DND-41 (cell line): Measurements from ENCODE around the gene PPAN.

Experiments
- ATAC-seq: fragments of 200-7000 bp; cut with Tn5 transposase; 3 replicates; pipeline ENCODE4 v1.9.1; 2021; ENCODE audit warnings: low read depth; ENCODE audit not compliant: insufficient read depth
- DNase-seq: peaks from one replicate; pipeline ENCODE4 v3.0.0-alpha.2; 2020
- H2AFZ ChIP-seq: 2 replicates; pipeline ENCODE4 v1.6.0; 2012; ENCODE audit warnings: low read depth, low read length
- H3K27ac ChIP-seq: 2 replicates; pipeline ENCODE4 v1.5.1; 2012; ENCODE audit warnings: low read length, inconsistent platforms
- H3K27me3 ChIP-seq: fragments of 200-600 bp; sonication (generic); 2 replicates; pipeline ENCODE4 v1.6.0; 2012; ENCODE audit warnings: low read length, mild to moderate bottlenecking, inconsistent platforms; ENCODE audit not compliant: insufficient read depth, poor library complexity
- H3K36me3 ChIP-seq: 2 replicates; pipeline ENCODE4 v1.5.1; 2012; ENCODE audit warnings: low read length, inconsistent platforms; ENCODE audit not compliant: insufficient read depth
- H3K4me1 ChIP-seq: 2 replicates; pipeline ENCODE4 v1.5.1; 2012; ENCODE audit warnings: mild to moderate bottlenecking, low read length; ENCODE audit not compliant: insufficient read depth
- H3K4me2 ChIP-seq: 2 replicates; pipeline ENCODE4 v1.6.0; 2012; ENCODE audit warnings: mild to moderate bottlenecking, moderate library complexity, low read length, inconsistent platforms; ENCODE audit not compliant: insufficient read depth
- H3K4me3 ChIP-seq, 2 experiments: fragments of 200-600 bp in 1 of 2; shearing (Covaris generic) in 1 of 2; 2 replicates each; pipeline ENCODE4 v1.5.1; 2012 to 2016; ENCODE audit warnings: inconsistent platforms in 2 of 2, low read length in 2 of 2, mild to moderate bottlenecking in 2 of 2, low read depth in 1 of 2, moderate library complexity in 1 of 2
- H3K79me2 ChIP-seq: 2 replicates; pipeline ENCODE4 v1.6.0; 2012; ENCODE audit warnings: low read length, inconsistent platforms; ENCODE audit not compliant: insufficient read depth
- H3K9ac ChIP-seq: 2 replicates; pipeline ENCODE4 v1.6.0; 2012; ENCODE audit warnings: low read depth, mild to moderate bottlenecking, inconsistent platforms, low read length, moderate library complexity
- H3K9me3 ChIP-seq: 2 replicates; pipeline ENCODE4 v1.5.1; 2012; ENCODE audit warnings: low read length, moderate library complexity, mild to moderate bottlenecking, inconsistent platforms; ENCODE audit not compliant: insufficient read depth, severe bottlenecking
- H4K20me1 ChIP-seq: 2 replicates; pipeline ENCODE4 v1.6.0; 2012; ENCODE audit warnings: low read length; ENCODE audit not compliant: insufficient read depth
- CTCF ChIP-seq: IDR thresholded peaks from 2 replicates; pipeline ENCODE4 v1.5.1; 2012; ENCODE audit warnings: borderline replicate concordance, low read length, moderate library complexity, mild to moderate bottlenecking; ENCODE audit not compliant: poor library complexity, severe bottlenecking; ENCODE audit errors: extremely low read depth
- EZH2 ChIP-seq: IDR thresholded peaks from 3 replicates; pipeline ENCODE4 v1.6.1; 2012; ENCODE audit warnings: borderline replicate concordance, low read depth, mild to moderate bottlenecking, moderate library complexity, low read length, inconsistent platforms; ENCODE audit not compliant: severe bottlenecking

Gene PPAN

GRCh38 chr19:10096615-10096963, 9.6 kb upstream of the PPAN start:
- Histone ChIP-seq H2AFZ (no peak overlapping the region), H3K27ac (no peak overlapping the region)

GRCh38 chr19:10100163-10100785, 5.9 kb upstream of the PPAN start:
- TF ChIP-seq EZH2 (no peak), CTCF (no peak)
- Histone ChIP-seq H3K27ac (no peak overlapping the region), H2AFZ (no peak overlapping the region), H3K79me2 (no peaks in the 10 kb centered on the region), H3K9ac (no peak overlapping the region), H4K20me1 (no peaks in the 10 kb centered on the region), H3K36me3 (no peaks in the 10 kb centered on the region), H3K27me3 (no peaks in the 10 kb centered on the region), H3K4me2 (no peak overlapping the region), H3K9me3 (no peaks in the 10 kb centered on the region), H3K4me1 (no peaks in the 10 kb centered on the region), H3K4me3 (no peak overlapping the region)
- DNase-seq (no peak), ATAC-seq (no peak)

More at GRCh38 chr19:10096615-10096963, 9.6 kb upstream of the PPAN start:
- Histone ChIP-seq H3K79me2 (no peaks in the 10 kb centered on the region), H3K9ac (no peak overlapping the region), H3K9me3 (no peaks in the 10 kb centered on the region), H3K4me1 (no peaks in the 10 kb centered on the region), H3K27me3 (no peaks in the 10 kb centered on the region), H3K4me2 (no peak overlapping the region), H3K4me3 (no peak overlapping the region), H3K36me3 (peaks cover 2% of the 10 kb centered on the region; the same call in 1 of the 2 replicates), H4K20me1 (0 out of 2 replicates have a peak, but pooled peaks cover 3% of the 10 kb centered on the region)
- ATAC-seq, result no peak
- no peak for DNase-seq
- TF ChIP-seq EZH2 (no peak), CTCF (no peak)

GRCh38 chr19:10102787-10103236, 3.4 kb upstream of the PPAN start:
- ATAC-seq (no peak), DNase-seq (no peak)
- Histone ChIP-seq H3K9me3 (no peaks in the 10 kb centered on the region), H3K36me3 (peaks cover 13% of the 10 kb centered on the region), H3K27ac (no peak overlapping the region), H2AFZ (no peak overlapping the region), H3K9ac (no peak overlapping the region), H3K4me2 (no peak overlapping the region), H3K79me2 (peaks cover 19% of the 10 kb centered on the region), H3K4me1 (peaks cover 16% of the 10 kb centered on the region), H4K20me1 (peaks cover 7% of the 10 kb centered on the region), H3K27me3 (no peaks in the 10 kb centered on the region), H3K4me3 (no peak overlapping the region)
- TF ChIP-seq EZH2 (no peak), CTCF (no peak)
